GM18517 (cell line): Measurements from ENCODE around the gene CTNNAL1.
"Not testable (repeated sequence)": the region's sequence is repeated elsewhere in the genome, so short reads cannot be mapped to it uniquely, and the experiment has no call there.

Experiments used
- ATAC-seq: cut with Tn5 transposase; IDR thresholded peaks from one replicate; pipeline ENCODE4 v1.9.1; 2021; ENCODE audit warnings: mild to moderate bottlenecking, moderate library complexity; ENCODE audit not compliant: unreplicated experiment

CTNNAL1 gene

DNA sequence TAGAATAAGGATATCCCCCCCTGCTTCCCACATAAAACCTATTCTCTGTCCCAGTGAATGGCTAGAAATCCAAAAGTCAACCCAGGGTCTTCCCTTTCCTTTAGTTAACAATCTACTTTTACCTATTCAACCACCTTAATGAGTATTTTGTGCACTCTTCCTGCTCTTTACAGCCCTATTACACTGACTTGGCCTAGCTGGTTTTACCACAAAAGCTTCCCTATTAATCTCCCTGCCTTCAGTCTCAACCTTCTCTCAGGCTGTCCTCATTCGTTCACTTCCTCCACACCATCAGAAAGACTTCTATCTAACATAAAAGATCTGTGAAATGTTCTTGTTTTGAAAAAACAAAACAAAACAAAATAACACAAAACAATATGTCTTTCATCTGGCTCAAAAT is 16.2 kb downstream of the CTNNAL1 start:
- ATAC-seq: no peak

GRCh38 chr9:108996643-108997042 is 16.7 kb downstream of the CTNNAL1 start:
- ATAC-seq: no peak

DNA sequence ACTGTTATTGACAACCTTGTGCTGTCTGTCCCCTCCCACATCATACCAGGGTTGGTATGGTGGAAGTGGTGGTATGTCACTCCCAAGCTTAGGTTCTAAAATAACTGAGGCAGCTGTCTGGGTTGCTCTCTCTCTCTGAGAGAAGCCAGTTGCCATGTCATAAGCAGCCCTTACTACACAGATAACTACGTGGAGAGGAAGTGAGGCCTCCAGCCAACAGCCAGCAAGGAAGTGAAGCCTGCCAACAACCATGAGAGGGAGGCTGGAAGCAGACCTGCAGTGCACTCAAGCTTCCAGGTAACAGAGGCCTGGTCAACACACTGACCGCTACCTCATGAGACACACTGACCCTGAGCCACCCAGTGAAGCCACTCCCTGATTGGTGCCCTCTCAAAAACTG is 18.6 kb downstream of the CTNNAL1 start:
- ATAC-seq: no peak

DNA sequence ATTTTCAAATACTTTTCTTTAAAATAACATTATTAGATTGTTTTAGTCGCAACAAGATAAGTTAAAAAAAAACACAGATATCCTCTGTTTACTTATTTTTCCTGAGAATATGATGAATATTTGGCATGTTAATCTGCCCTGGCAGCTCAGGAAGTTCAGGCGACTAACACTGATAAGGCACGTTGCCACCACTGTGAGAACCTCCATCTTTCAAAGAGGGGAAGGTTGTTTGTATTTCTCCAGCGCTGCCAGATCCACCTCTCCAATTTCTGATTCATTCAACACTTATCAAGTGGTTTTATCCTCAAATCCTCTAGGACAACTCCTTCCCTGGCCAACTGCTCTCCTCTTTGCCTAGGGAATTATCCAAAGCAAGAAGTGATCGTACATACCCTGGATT is 21.8 kb downstream of the CTNNAL1 start:
- no peak for ATAC-seq

GRCh38 chr9:108983885-108984284 is 29.4 kb downstream of the CTNNAL1 start:
- no peak for ATAC-seq

DNA sequence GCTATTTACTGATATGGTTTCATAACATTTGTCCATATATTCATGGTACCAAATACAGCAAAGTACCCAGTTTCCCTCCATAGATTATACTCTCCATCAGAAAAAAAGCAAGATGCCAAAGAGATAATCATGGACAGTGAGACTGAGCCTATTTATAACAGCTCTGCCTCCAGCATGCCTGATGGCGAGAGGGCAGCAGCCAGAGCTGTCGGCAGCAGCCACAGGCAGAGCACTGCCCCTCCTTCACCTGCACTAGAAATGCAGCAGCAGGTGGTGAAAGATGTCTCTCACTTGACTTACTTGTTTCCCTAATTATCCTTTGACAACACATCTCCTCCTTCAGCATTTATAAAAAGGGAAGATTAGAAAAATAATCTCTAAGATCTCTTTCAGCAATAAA is 32.4 kb downstream of the CTNNAL1 start:
- no peak for ATAC-seq

- ATAC-seq: no peak
Observed at GRCh38 chr9:108978205-108978604, 35.1 kb downstream of the CTNNAL1 start.

GRCh38 chr9:108973895-108974294 is 39.4 kb downstream of the CTNNAL1 start:
- no peak for ATAC-seq

DNA sequence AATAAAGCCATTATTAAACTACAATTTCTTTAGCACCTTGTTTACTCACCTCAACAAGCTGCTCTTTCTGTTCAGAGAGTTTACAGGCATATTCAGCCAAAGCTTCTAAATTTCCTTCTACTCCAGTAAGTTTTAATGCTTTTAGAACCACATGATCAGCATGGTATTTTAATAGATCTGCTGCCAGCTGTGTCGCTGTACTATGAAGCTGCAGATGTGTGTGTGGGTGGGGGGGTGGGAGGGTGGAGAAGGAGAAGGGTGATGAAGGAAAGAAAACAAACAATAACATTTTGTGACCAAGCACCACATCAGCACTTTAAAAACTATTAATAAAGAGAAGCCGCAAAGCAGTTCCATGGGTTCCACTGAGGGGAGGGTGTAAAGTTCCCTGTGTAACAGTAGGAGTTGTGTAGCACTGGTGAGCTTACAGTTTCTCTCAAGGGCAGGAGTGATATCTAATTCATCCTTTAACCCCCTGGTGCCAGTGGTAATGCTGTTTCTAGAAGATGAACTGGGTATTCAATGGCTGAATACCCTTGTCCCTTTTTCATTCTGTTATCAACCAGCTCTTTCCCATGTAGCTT is 40.6 kb downstream of the CTNNAL1 start:
- ATAC-seq: no peak

DNA sequence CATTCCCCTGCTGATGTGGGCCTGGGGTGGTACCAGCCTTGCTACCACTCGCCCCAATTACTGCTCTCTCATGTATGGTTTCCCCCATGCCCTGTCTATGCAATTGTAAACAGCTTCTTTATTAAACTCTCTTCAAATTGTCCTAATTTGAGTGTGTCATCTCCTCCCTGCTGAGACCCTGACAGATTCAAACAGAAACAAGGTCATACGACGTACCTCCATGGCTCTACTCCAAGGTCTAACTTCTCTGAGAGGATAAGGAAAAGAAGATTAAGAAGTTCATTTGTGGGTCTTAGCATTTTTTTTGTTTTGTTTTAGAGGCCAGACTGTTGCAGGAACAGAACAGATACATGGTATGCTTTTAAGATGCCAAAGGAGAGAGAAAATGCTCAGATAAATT is 41.1 kb downstream of the CTNNAL1 start:
- no peak for ATAC-seq

DNA sequence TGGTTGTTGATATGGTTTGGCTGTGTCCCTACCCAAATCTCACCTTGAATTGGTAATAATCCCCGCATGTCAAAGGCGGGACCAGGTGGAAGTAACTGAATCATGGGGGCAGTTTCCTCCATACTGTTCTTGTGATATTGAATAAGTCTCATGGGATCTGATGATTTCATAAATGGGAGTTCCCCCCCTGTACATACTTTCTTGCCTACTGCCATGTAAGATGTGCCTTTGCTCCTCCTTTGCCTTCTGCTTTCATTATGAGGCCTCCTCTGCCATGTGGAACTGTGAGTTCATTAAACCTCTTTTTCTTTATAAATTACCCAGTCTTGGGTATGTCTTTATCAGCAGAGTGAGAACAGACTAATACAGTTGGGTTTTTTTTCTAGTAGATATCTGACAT is 41.9 kb downstream of the CTNNAL1 start:
- not testable (repeated sequence) for ATAC-seq

DNA sequence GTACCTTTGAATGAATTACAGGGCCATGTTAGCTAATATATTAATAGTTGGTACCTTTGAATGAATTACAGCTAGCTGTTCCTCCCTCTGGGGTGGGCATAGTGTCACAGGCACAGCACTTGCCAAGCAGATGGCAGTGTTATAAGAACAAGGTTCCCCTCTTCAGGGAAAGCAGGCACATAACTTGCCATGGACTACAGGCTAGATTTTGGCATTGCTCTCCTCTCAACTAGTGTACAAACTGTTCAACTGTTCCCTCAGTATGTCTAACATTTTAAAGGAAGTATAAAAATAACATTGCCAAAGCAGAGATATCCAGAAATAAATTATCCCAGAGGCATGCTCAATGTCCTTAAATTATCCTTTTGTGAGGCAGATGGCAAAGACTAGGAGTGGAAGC is 45.4 kb downstream of the CTNNAL1 start:
- no peak for ATAC-seq

DNA sequence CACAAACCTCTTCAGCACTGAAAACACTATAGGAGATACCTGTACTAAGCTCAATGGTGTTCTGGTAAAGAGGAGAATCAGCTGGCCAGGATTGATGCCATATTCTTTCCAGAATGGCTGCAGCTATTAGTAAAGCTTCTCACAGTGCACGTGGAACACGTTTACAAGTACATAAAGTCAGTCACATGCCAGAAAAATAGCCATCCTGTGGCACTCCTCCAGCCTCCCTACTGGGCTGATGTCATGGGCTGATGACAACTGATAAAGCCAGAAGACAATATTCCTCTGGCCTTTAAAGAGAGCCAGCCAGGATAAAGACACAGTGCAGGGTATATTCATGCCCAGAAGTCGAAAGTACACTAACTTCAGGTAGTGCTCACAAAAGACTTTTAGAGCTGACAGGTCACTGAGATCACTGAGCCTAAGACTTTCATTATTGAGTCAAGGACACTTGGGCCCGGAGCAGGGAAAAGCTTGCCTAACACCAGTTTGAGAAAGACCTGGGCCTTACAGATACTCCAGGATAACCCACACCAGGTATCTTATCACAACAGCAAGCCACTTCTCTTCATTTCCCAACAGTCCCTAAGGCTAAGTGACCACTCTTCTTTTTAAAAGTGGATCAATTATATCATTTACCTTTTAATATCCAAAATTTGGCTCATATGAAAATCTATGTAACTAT is 49.7 kb downstream of the CTNNAL1 start:
- ATAC-seq: no peak

- ATAC-seq: no peak
Observed at GRCh38 chr9:108961151-108961550, 52.1 kb downstream of the CTNNAL1 start.

- no peak for ATAC-seq
Observed at GRCh38 chr9:108960331-108960730, 53.0 kb downstream of the CTNNAL1 start.

DNA sequence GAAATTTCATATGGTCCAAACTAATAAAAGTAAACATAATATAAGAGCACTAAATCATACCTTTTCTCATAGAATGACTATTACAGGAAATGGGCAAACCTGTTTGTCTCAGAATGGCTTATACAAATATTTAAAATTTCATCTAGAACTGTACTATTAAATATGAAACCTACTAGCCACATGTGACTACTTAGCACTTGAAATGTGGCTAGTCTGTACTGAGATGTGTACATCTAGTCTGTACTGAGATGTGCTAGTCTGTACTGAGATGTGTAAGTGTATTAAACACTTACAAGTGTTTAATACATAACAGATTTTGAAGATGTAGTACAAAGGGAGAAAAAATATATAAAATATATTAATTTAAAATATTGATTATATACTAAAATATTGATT is 56.7 kb downstream of the CTNNAL1 start:
- no peak for ATAC-seq

DNA sequence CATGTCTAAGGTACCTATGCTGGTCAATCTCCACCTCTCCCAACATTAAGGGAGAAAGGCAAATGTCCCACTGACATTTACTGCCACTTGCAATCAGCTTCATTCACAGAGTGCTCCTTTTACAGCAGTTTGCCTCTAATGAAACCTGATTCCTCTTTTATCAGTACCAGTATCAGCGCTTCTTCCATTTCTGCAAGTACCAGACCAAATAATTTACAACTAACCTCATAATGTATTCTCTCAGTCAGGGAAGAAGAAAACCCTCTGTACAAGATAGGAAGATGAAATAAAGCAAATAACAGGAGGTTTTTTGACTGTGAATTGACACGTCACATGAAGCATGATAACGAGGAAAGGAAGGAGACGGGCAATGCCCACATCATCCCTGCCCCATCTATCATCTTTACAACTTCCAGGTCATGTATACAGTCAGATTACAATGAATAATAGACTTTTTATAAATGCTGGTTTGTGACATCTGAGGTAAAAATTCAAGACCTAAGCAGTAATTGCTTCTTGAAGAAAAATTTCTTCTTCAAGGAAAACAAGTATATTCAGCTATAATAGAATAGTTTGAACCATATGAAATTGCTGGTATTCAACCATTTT is 57.2 kb downstream of the CTNNAL1 start:
- ATAC-seq: no peak

- ATAC-seq: peak; percentile 76
Observed at GRCh38 chr9:108953983-108954574, 59.2 kb downstream of the CTNNAL1 start.

DNA sequence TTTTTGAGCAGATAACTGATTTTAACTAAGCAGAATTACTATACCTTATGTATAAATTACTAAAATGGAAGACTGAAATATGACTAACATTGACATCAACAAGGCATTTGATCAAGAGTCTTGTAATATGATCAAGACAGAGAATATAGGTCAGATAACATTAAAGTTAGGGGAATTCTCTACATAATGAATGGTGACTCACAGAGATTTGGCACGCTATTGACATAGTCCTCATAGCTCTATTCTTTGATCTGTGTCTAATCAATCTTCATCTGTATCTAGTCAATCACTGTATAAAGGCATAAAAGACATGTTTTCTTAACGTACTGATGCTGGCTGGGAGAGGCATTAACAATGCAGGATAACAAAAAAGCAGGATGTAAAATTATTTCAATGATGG is 61.7 kb downstream of the CTNNAL1 start:
- no peak for ATAC-seq

DNA sequence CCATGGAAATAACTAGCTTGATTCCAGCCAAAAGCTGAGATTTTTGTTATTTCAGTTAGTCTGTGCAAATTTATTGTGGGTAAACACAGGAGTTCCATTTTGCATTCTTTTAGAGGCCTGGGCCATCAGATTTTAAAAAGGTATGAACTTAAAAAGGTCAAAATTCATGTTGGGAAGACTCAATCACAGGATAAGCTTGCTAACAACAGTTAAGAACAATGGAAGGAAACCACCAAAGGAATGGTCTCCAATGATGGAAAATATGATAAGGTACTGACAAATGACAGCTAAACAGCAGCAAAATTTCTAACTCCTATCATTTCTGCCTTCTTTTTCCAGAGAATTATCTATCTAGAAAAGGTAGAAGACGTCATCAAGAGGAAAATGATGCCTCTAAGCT is 63.1 kb downstream of the CTNNAL1 start:
- no peak for ATAC-seq

DNA sequence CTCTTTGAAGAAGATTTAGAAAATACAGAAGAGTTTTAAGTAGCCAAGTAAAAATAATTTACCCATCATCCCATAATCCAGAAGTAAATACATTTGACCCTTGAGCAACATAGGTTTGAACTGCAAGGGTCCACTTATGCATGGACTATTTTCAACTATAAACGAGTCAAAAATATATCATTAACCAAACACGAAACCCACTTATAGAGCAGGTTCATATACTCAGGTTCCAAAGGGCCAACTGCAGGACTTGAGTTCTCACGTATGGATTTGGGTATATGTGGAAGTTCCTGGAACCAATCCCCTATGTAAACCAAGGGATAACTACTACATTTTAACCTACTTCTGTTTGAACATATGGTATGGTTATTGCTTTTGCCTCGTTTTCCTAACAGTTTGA is 73.3 kb downstream of the CTNNAL1 start:
- no peak for ATAC-seq
